WTC11 (cell line): Measurements from ENCODE around the gene L3HYPDH. TPM values are rescaled to one million over a fixed set of nuclear protein-coding genes. Genes with fewer than 3 reads are reported as not detected.
A peak's percentile ranks its signal among the peaks of the same experiment; 100 is the strongest.

ENCODE experiments used
- ATAC-seq: fragments of 200-7000 bp; cut with Tn5 transposase; 2 replicates; pipeline ENCODE4 v1.10.0; 2021; ENCODE audit warnings: mild to moderate bottlenecking, moderate library complexity
- CTCF ChIA-PET: fragments of 300-600 bp; sonication (Branson Sonifier 250); formaldehyde crosslinking; loops from one replicate; lab custom pipeline; 2021; ENCODE audit warnings: antibody characterized with exemption; lab: Charles Lee
- POLR2A ChIA-PET: fragments of 350-600 bp; sonication (Branson Sonifier 250); formaldehyde crosslinking; loops from one replicate; lab custom pipeline; 2021; ENCODE audit warnings: antibody characterized with exemption; lab: Charles Lee
- DNase-seq: peaks from one replicate; pipeline ENCODE4 v3.0.0; 2021; ENCODE audit warnings: low spot score
- H3K27ac Mint-ChIP-seq: 2 replicates; pipeline ENCODE4 v1.8.0; 2021; ENCODE audit warnings: mixed read lengths
- H3K27me3 Mint-ChIP-seq: 2 replicates; pipeline ENCODE4 v1.8.0; 2021; ENCODE audit warnings: low read depth, mild to moderate bottlenecking, moderate library complexity, mixed read lengths
- H3K36me3 Mint-ChIP-seq: 2 replicates; pipeline ENCODE4 v1.8.0; 2021; ENCODE audit warnings: mixed read lengths
- H3K4me1 Mint-ChIP-seq: 2 replicates; pipeline ENCODE4 v1.8.0; 2022; ENCODE audit warnings: mixed read lengths
- H3K4me3 Mint-ChIP-seq: 2 replicates; pipeline ENCODE4 v1.8.0; 2021; ENCODE audit warnings: mild to moderate bottlenecking, moderate library complexity, mixed read lengths
- H3K9me3 Mint-ChIP-seq: 2 replicates; pipeline ENCODE4 v1.8.0; 2021; ENCODE audit warnings: mixed read lengths
- E2F4 ChIP-seq: sonication (generic); formaldehyde crosslinking; IDR thresholded peaks from 2 replicates; pipeline ENCODE4 v1.8.1; 2022; ENCODE audit warnings: low read depth, mild to moderate bottlenecking, moderate library complexity, missing genetic modification reagents, borderline replicate concordance
- FOXK1 ChIP-seq: sonication (generic); formaldehyde crosslinking; IDR thresholded peaks from 2 replicates; pipeline ENCODE4 v1.8.0; 2022; ENCODE audit warnings: mild to moderate bottlenecking, moderate library complexity, missing genetic modification reagents
- IRF2 ChIP-seq: sonication (generic); formaldehyde crosslinking; IDR thresholded peaks from 2 replicates; pipeline ENCODE4 v1.8.0; 2022; ENCODE audit warnings: low read depth, missing genetic modification reagents, borderline replicate concordance
- SMAD3 ChIP-seq: sonication (generic); formaldehyde crosslinking; IDR thresholded peaks from 2 replicates; pipeline ENCODE4 v1.8.0; 2022; ENCODE audit warnings: missing genetic modification reagents, mild to moderate bottlenecking, borderline replicate concordance
- SOX15 ChIP-seq: fragments of 250-450 bp; sonication (Bioruptor Pico); IDR thresholded peaks from 2 replicates; pipeline ENCODE4 v1.9.0; 2021; ENCODE audit warnings: mild to moderate bottlenecking
- ZMAT4 ChIP-seq: fragments of 250-450 bp; sonication (Bioruptor Pico); IDR thresholded peaks from 2 replicates; pipeline ENCODE4 v1.9.0; 2021; ENCODE audit warnings: mild to moderate bottlenecking
- ZSCAN18 ChIP-seq: fragments of 250-450 bp; sonication (Bioruptor Pico); IDR thresholded peaks from 2 replicates; pipeline ENCODE4 v2.1.2; 2022; ENCODE audit warnings: mild to moderate bottlenecking, moderate library complexity
- total RNA-seq: library from RNA; stranded (reverse); gene quantifications from 3 replicates; pipeline ENCODE4 v1.2.3, GENCODE V29; 2021

Gene L3HYPDH
- total RNA-seq, 1 experiment from 2014 or later = 17.5 TPM

GRCh38 chr14:59424341-59425071 is 59.7 kb downstream of the L3HYPDH start:
- Mint-ChIP-seq H3K36me3 (no peaks in the 10 kb centered on the region), H3K9me3 (no peaks in the 10 kb centered on the region), H3K27ac (no peak overlapping the region), H3K27me3 (no peaks in the 10 kb centered on the region), H3K4me1 (peaks cover 9% of the 10 kb centered on the region), H3K4me3 (no peak overlapping the region)
- POLR2A ChIA-PET = no interaction called here
- 0 out of 2 replicates have a peak, but pooled peaks have one; percentile 16 for ATAC-seq
- CTCF ChIA-PET = interaction anchor here (1.1 to 1.9 kb wide), 7 partner anchors 11 to 295 kb away, joined by 3 to 13 read pairs (median 4); partner anchors contain the start of gene DAAM1
- DNase-seq = no peak
- TF ChIP-seq FOXK1 (no peak), ZSCAN18 (no peak), SOX15 (no peak), SMAD3 (CRISPR knock-in tag) (no peak), E2F4 (CRISPR knock-in tag) (no peak), ZMAT4 (no peak), IRF2 (CRISPR knock-in tag) (no peak)

Other genes starting within 250 kb of the L3HYPDH start
- 1.6 to 1.7 TPM (median 1.7 TPM) in 3 replicates for gene GPR135, start 19.0 kb downstream of the L3HYPDH start, total RNA-seq
- gene JKAMP, start 109 bp upstream of the L3HYPDH start, total RNA-seq = 29.1 to 33.2 TPM (median 31.7 TPM) in 3 replicates
- 0.16 to 0.27 TPM in 2 of 3 replicates, not detected in the other for gene CCDC175, start 92.4 kb upstream of the L3HYPDH start, total RNA-seq